Calu3 (cell line): ENCODE results near the gene GTSE1. TPM values are rescaled to one million over a fixed set of nuclear protein-coding genes. Genes with fewer than 3 reads are reported as not detected.

ENCODE experiments used
- BruUV-seq: library from RNA; stranded (reverse); fragments of 400-500 nt; replicated peaks from 2 replicates; lab custom pipeline; 2021; lab: Mats Ljungman, UMichigan
- CTCF ChIA-PET: fragments of 300-600 bp; sonication (Branson Sonifier 250); formaldehyde crosslinking; loops from one replicate; lab custom pipeline; 2022; ENCODE audit warnings: antibody characterized with exemption; lab: Charles Lee
- DNase-seq: peaks from one replicate; pipeline ENCODE4 v3.0.0; 2022
- H3K27ac Mint-ChIP-seq: one replicate; pipeline ENCODE4 v1.8.0; 2022; ENCODE audit warnings: mixed read lengths; ENCODE audit not compliant: unreplicated experiment
- H3K27me3 Mint-ChIP-seq: one replicate; pipeline ENCODE4 v1.8.0; 2022; ENCODE audit warnings: mixed read lengths; ENCODE audit not compliant: unreplicated experiment
- H3K36me3 Mint-ChIP-seq: one replicate; pipeline ENCODE4 v1.8.0; 2022; ENCODE audit warnings: mild to moderate bottlenecking, moderate library complexity, mixed read lengths; ENCODE audit not compliant: insufficient read depth, unreplicated experiment
- H3K4me1 Mint-ChIP-seq: one replicate; pipeline ENCODE4 v1.8.0; 2022; ENCODE audit warnings: mild to moderate bottlenecking, low read depth, mixed read lengths; ENCODE audit not compliant: unreplicated experiment
- H3K4me3 Mint-ChIP-seq: one replicate; pipeline ENCODE4 v1.8.0; 2022; ENCODE audit warnings: mild to moderate bottlenecking, low read depth, moderate library complexity, mixed read lengths; ENCODE audit not compliant: unreplicated experiment
- H3K9me3 Mint-ChIP-seq: one replicate; pipeline ENCODE4 v1.8.0; 2022; ENCODE audit warnings: low read depth, mixed read lengths; ENCODE audit not compliant: unreplicated experiment
- intact Hi-C: fragments of 100-400 bp; cut with micrococcal nuclease; formaldehyde crosslinking; loops from one replicate; pipeline ENCODE4 v1.10.0; 2022; ENCODE audit not compliant: unreplicated experiment
- total RNA-seq: library from RNA; stranded (reverse); gene quantifications from 2 replicates; pipeline ENCODE4 v1.2.3, GENCODE V29; 2022
- TF ChIP-seq, protein P1 (sequence below): fragments of 200-600 bp; IDR thresholded peaks from one replicate; pipeline ENCODE4 v1.8.0; 2022; ENCODE audit warnings: antibody characterized with exemption; ENCODE audit not compliant: unreplicated experiment

GTSE1 gene
- total RNA-seq, 1 experiment from 2014 or later: 53.5 TPM

DNA sequence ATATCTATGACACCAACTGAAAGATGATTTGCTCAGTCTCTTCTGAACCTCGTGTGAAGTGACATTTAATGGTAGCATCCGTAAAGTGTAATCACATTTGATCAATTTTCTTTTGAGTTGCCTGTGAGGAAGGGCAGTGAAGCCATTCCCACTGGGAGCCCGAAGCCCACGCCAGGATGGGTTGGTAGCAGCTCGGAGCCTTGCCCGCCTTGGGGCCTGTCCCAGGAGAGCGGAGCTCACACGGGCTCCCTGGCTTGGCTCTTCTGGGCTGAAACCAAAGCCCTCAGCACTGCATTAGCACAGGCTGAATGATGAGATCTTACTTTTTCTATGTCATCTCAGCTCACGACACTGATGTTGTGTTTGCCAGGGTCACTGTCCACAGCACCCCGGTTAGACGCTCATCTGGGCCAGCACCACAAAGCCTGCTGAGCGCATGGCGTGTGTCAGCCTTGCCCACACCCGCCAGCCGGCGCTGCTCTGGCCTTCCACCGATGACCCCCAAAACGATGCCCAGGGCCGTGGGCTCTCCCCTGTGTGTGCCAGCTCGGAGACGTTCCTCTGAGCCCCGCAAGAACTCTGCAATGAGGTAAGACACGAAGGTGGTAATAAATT lies 29.5 kb downstream of the GTSE1 start:
- DNase-seq: no peak
- no peaks in the 10 kb centered on the region for H3K9me3 Mint-ChIP-seq
- H3K27ac Mint-ChIP-seq: no peak overlapping the region
- no peaks in the 10 kb centered on the region for H3K27me3 Mint-ChIP-seq
- no peak overlapping the region for H3K4me3 Mint-ChIP-seq
- TF ChIP-seq, protein P1, sequence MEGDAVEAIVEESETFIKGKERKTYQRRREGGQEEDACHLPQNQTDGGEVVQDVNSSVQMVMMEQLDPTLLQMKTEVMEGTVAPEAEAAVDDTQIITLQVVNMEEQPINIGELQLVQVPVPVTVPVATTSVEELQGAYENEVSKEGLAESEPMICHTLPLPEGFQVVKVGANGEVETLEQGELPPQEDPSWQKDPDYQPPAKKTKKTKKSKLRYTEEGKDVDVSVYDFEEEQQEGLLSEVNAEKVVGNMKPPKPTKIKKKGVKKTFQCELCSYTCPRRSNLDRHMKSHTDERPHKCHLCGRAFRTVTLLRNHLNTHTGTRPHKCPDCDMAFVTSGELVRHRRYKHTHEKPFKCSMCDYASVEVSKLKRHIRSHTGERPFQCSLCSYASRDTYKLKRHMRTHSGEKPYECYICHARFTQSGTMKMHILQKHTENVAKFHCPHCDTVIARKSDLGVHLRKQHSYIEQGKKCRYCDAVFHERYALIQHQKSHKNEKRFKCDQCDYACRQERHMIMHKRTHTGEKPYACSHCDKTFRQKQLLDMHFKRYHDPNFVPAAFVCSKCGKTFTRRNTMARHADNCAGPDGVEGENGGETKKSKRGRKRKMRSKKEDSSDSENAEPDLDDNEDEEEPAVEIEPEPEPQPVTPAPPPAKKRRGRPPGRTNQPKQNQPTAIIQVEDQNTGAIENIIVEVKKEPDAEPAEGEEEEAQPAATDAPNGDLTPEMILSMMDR: no peak
- BruUV-seq: no TSS peak
- H3K4me1 Mint-ChIP-seq: no peaks in the 10 kb centered on the region
- H3K36me3 Mint-ChIP-seq: peaks cover 60% of the 10 kb centered on the region
- intact Hi-C loops: no loop called here
- CTCF ChIA-PET: no interaction called here

GRCh38 chr22:46327691-46328465 lies 31.2 kb downstream of the GTSE1 start:
- H3K27ac Mint-ChIP-seq: no peak overlapping the region
- no peak for DNase-seq
- no TSS peak for BruUV-seq
- TF ChIP-seq, protein P1: no peak
- no peaks in the 10 kb centered on the region for H3K4me1 Mint-ChIP-seq
- CTCF ChIA-PET: no interaction called here
- no peak overlapping the region for H3K4me3 Mint-ChIP-seq
- no peaks in the 10 kb centered on the region for H3K27me3 Mint-ChIP-seq
- H3K36me3 Mint-ChIP-seq: peaks cover 52% of the 10 kb centered on the region
- no peaks in the 10 kb centered on the region for H3K9me3 Mint-ChIP-seq
- intact Hi-C loops: no loop called here

- Mint-ChIP-seq H3K27ac (no peak overlapping the region), H3K4me1 (no peaks in the 10 kb centered on the region), H3K36me3 (peaks cover 56% of the 10 kb centered on the region), H3K27me3 (no peaks in the 10 kb centered on the region), H3K4me3 (no peak overlapping the region), H3K9me3 (no peaks in the 10 kb centered on the region)
- intact Hi-C loops: no loop called here
- no peak for DNase-seq
- BruUV-seq: no TSS peak
- TF ChIP-seq, protein P1: no peak
- CTCF ChIA-PET: no interaction called here
Measured at GRCh38 chr22:46328797-46329196, 32.1 kb downstream of the GTSE1 start.

DNA sequence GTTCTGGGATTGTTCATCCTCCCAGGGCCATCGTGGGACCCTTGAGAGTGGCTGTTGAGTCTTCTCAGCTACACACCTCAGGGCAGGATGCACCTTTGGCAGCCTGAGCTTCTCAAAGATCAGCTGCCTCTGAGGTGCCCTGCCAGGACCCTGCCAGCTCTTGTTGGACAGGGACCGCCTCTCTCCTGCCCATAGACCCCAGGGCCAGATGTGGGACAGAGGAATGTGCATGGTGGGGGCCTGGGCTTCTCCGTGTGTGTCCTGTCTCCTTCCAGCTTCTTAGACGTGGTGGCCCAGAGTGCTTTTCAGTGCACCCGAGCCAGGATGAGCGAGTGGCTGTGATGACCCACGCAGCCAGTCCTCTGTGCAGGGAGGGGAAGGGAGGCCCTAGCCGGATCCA lies 32.9 kb downstream of the GTSE1 start:
- CTCF ChIA-PET: no interaction called here
- Mint-ChIP-seq H3K27ac (no peak overlapping the region), H3K36me3 (peaks cover 50% of the 10 kb centered on the region), H3K9me3 (no peaks in the 10 kb centered on the region), H3K4me3 (no peak overlapping the region), H3K27me3 (no peaks in the 10 kb centered on the region), H3K4me1 (no peaks in the 10 kb centered on the region)
- no TSS peak for BruUV-seq
- intact Hi-C loops: no loop called here
- TF ChIP-seq, protein P1: no peak
- no peak for DNase-seq
